Sigmoid colon (tissue), 7 donors: Measurements from ENCODE around the gene GRIA1. TPM values are rescaled to one million over a fixed set of nuclear protein-coding genes. Genes with fewer than 3 reads are reported as not detected.
"Not testable (repeated sequence)": the region's sequence is repeated elsewhere in the genome, so short reads cannot be mapped to it uniquely, and the experiment has no call there.

Source experiments
- DNase-seq: peaks from one replicate; pipeline ENCODE4 v3.0.0-alpha.2; 2019
- H3K27ac ChIP-seq, 4 donors: fragments of 200-600 bp; sonication (generic); one replicate each; pipeline ENCODE4 v1.5.1; 2016 to 2019; ENCODE audit warnings: mild to moderate bottlenecking in 1 of 4
- H3K27me3 ChIP-seq, 3 donors: fragments of 200-600 bp; sonication (generic); one replicate each; pipeline ENCODE4 v1.5.1; 2019; ENCODE audit warnings: mild to moderate bottlenecking in 1 of 3
- H3K36me3 ChIP-seq, 4 donors: fragments of 200-600 bp; sonication (generic); one replicate each; pipeline ENCODE4 v1.5.1; 2016 to 2019
- H3K4me1 ChIP-seq, 4 donors: fragments of 200-600 bp; sonication (generic); one replicate each; pipeline ENCODE4 v1.5.1; 2017 to 2019
- H3K4me3 ChIP-seq, 4 donors: fragments of 200-600 bp; sonication (generic); one replicate each; pipeline ENCODE4 v1.5.1; 2017 to 2019; ENCODE audit warnings: mild to moderate bottlenecking in 2 of 4, moderate library complexity in 1 of 4
- H3K9me3 ChIP-seq, 4 donors: fragments of 200-600 bp in 3 of 4; sonication (generic) in 3 of 4; one replicate each; pipeline versions ENCODE4 v1.5.1 to v1.6.1; 2013 to 2019
- CTCF ChIP-seq, 4 experiments: fragments of 450-650 bp in 3 of 4; fragments of 200-600 bp in 1 of 4; IDR thresholded peaks; one replicate each; pipeline ENCODE4 v1.5.1; 2016 to 2019; ENCODE audit warnings: antibody characterized with exemption in 4 of 4, mild to moderate bottlenecking in 3 of 4, moderate library complexity in 2 of 4
- EP300 ChIP-seq, 4 donors: sonication (generic); formaldehyde crosslinking; IDR thresholded peaks; one replicate each; pipeline ENCODE4 v1.6.1; 2017; ENCODE audit warnings: antibody characterized with exemption in 4 of 4
- POLR2A ChIP-seq, 2 donors: fragments of 450-650 bp; IDR thresholded peaks; one replicate each; pipeline ENCODE4 v1.6.1; 2016; ENCODE audit warnings: antibody characterized with exemption in 2 of 2, mild to moderate bottlenecking in 2 of 2, moderate library complexity in 2 of 2
- POLR2AphosphoS5 ChIP-seq, 4 donors: sonication (generic); formaldehyde crosslinking; IDR thresholded peaks; one replicate each; pipeline ENCODE4 v1.6.1; 2017; ENCODE audit warnings: antibody characterized with exemption in 4 of 4
- WGBS, 2 donors: extraction: QIAGEN DNeasy Blood & Tissue Kit; methylation state at CpG; one replicate each; pipeline ENCODE4 v1.1.7; 2013; 5-methylcytosine and 5-hydroxymethylcytosine counted together
- intact Hi-C: fragments of 100-400 bp; cut with DNase I; formaldehyde crosslinking; loops from one replicate; pipeline ENCODE4 v1.15.1; 2023
- polyA plus RNA-seq, 3 donors: library from polyadenylated mRNA; stranded (reverse); fragments of 200-250 nt; gene quantifications; one replicate each; pipeline ENCODE4 v1.2.3, GENCODE V29; 2013
- total RNA-seq, 4 donors: library from RNA; depleted of rRNA; stranded (reverse); fragments of >200 nt; gene quantifications; one replicate each; pipeline ENCODE4 v1.1.0, GENCODE V29; 2016
- donor health status: healthy with polysubstance abuse.
- donor health status: Bipolar disorder and iron deficiency.
- donor health status: healthy.

Gene GRIA1
- total and polyA plus RNA-seq, 7 donors, result under 0.01 to 1.5 (median 0.51) TPM; not detected in 1

- DNase-seq, result no peak
- no peaks in the 10 kb centered on the region for H3K4me1 ChIP-seq
- intact Hi-C loops, result no loop called here
- H3K9me3 ChIP-seq, result no peaks in the 10 kb centered on the region
- TF ChIP-seq CTCF (IDR thresholded peaks at IDR 0.05), result no peak
- no peak for TF ChIP-seq EP300 (IDR thresholded peaks at IDR 0.05)
- no peak for TF ChIP-seq POLR2AphosphoS5 (IDR thresholded peaks at IDR 0.05)
- no peak for TF ChIP-seq POLR2A (IDR thresholded peaks at IDR 0.05)
- H3K27me3 ChIP-seq, result no peaks in the 10 kb centered on the region
- WGBS, 2 donors, result 75 to 76% methylated on average over 8 of the region's 8 CpGs
- no peak overlapping the region for H3K4me3 ChIP-seq
- H3K27ac ChIP-seq, result no peak overlapping the region
- no peaks in the 10 kb centered on the region for H3K36me3 ChIP-seq
Observed at GRCh38 chr5:153829510-153830065, 339.1 kb downstream of the GRIA1 start.

- no peak for DNase-seq
- no peak for TF ChIP-seq EP300 (IDR thresholded peaks at IDR 0.05)
- TF ChIP-seq POLR2AphosphoS5 (IDR thresholded peaks at IDR 0.05), result no peak
- H3K4me3 ChIP-seq, result no peak overlapping the region
- 52 to 58% methylated on average over 2 of the region's 2 CpGs for WGBS, 2 donors
- intact Hi-C loops, result no loop called here
- H3K27me3 ChIP-seq, result no peaks in the 10 kb centered on the region
- H3K4me1 ChIP-seq, result no peaks in the 10 kb centered on the region
- no peak overlapping the region for H3K27ac ChIP-seq
- H3K9me3 ChIP-seq, result no peaks in the 10 kb centered on the region
- H3K36me3 ChIP-seq, result no peaks in the 10 kb centered on the region
Observed at GRCh38 chr5:153831973-153832372, 341.5 kb downstream of the GRIA1 start.

- TF ChIP-seq POLR2AphosphoS5 (IDR thresholded peaks at IDR 0.05) (no peak), POLR2A (IDR thresholded peaks at IDR 0.05) (no peak), CTCF (IDR thresholded peaks at IDR 0.05) (no peak), EP300 (IDR thresholded peaks at IDR 0.05) (no peak)
- Histone ChIP-seq H3K9me3 (no peaks in the 10 kb centered on the region), H3K4me3 (no peak overlapping the region), H3K27ac (no peak overlapping the region), H3K36me3 (no peaks in the 10 kb centered on the region), H3K27me3 (no peaks in the 10 kb centered on the region), H3K4me1 (no peaks in the 10 kb centered on the region)
- no peak for DNase-seq
- intact Hi-C loops, result no loop called here
- WGBS, 2 donors, result 80 to 84% methylated on average over 4 of the region's 4 CpGs
Observed at GRCh38 chr5:153835891-153836515, 345.5 kb downstream of the GRIA1 start.

GRCh38 chr5:153849303-153850113 is 359.0 kb downstream of the GRIA1 start:
- H3K4me1 ChIP-seq, H3K27me3 ChIP-seq, H3K9me3 ChIP-seq, H3K27ac ChIP-seq, DNase-seq, H3K4me3 ChIP-seq, intact Hi-C loops, H3K36me3 ChIP-seq: not testable (repeated sequence)
- 84 to 86% methylated on average over 6 of the region's 6 CpGs for WGBS, 2 donors

GRCh38 chr5:153860195-153860886 is 369.9 kb downstream of the GRIA1 start:
- no peaks in the 10 kb centered on the region for H3K27me3 ChIP-seq
- H3K4me1 ChIP-seq, result no peaks in the 10 kb centered on the region
- DNase-seq, result no peak
- H3K36me3 ChIP-seq, result no peaks in the 10 kb centered on the region
- TF ChIP-seq EP300 (IDR thresholded peaks at IDR 0.05) (no peak), POLR2A (IDR thresholded peaks at IDR 0.05) (no peak), POLR2AphosphoS5 (IDR thresholded peaks at IDR 0.05) (no peak), CTCF (IDR thresholded peaks at IDR 0.05) (no peak)
- intact Hi-C loops, result no loop called here
- no peak overlapping the region for H3K27ac ChIP-seq
- H3K9me3 ChIP-seq, result peaks cover 0 to 3% (median 0%) of the 10 kb centered on the region in 4 donors
- whole genome bisulfite sequencing, 2 donors, result 57 to 69% methylated on average over 4 of the region's 4 CpGs
- no peak overlapping the region for H3K4me3 ChIP-seq

GRCh38 chr5:153862906-153863305 is 372.4 kb downstream of the GRIA1 start:
- intact Hi-C loops, H3K9me3 ChIP-seq: not testable (repeated sequence)
- WGBS, 2 donors, result 54 to 75% methylated on average over 5 of the region's 5 CpGs

More at GRCh38 chr5:153862906-153863305, 372.4 kb downstream of the GRIA1 start:
- not testable (repeated sequence) for H3K4me1 ChIP-seq, H3K4me3 ChIP-seq, H3K27me3 ChIP-seq, H3K36me3 ChIP-seq, H3K27ac ChIP-seq, DNase-seq
